ENCODE measurements around the gene TFG. TPM values are rescaled to one million over a fixed set of nuclear protein-coding genes. Genes with fewer than 3 reads are reported as not detected.

TFG gene
- total RNA-seq, 1 donor from 2014 or later = 75.0 TPM

DNA sequence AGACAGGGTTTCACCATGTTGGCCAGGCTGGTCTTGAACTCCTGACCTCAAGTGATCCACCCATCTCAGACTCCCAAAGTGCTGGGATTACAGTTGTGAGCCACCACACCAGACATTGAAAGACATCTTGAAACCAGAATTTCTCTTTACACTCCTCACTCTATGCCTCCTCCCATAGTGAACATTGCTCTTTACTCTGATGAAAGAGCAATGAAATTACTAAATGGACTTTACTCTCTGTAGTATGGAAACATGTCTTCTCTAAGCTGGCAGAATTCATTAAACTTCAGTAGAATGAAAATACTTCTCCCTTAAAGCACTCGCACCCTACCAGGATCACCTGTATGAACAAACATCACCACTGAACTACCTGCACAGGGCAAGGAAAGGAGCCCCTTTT lies 27.8 kb upstream of the TFG start:
- Mint-ChIP-seq H3K36me3 (ENCODE audit: unreplicated experiment) (no peaks in the 10 kb centered on the region), H3K4me1 (ENCODE audit: low read depth, unreplicated experiment) (no peaks in the 10 kb centered on the region), H3K27ac (ENCODE audit: unreplicated experiment) (no peak overlapping the region), H3K4me3 (ENCODE audit: unreplicated experiment) (no peak overlapping the region), H3K9me3 (ENCODE audit: unreplicated experiment) (no peaks in the 10 kb centered on the region), H3K27me3 (ENCODE audit: unreplicated experiment) (no peaks in the 10 kb centered on the region)
- TF ChIP-seq CTCF (IDR thresholded peaks at IDR 0.05; ENCODE audit: partially characterized antibody, unreplicated experiment) = no peak
- no peak for DNase-seq

GRCh38 chr3:100682056-100682853 lies 27.0 kb upstream of the TFG start:
- H3K36me3 Mint-ChIP-seq (ENCODE audit: unreplicated experiment) = no peaks in the 10 kb centered on the region
- no peaks in the 10 kb centered on the region for H3K27me3 Mint-ChIP-seq (ENCODE audit: unreplicated experiment)
- TF ChIP-seq CTCF (IDR thresholded peaks at IDR 0.05; ENCODE audit: partially characterized antibody, unreplicated experiment) = no peak
- H3K9me3 Mint-ChIP-seq (ENCODE audit: unreplicated experiment) = no peaks in the 10 kb centered on the region
- H3K4me1 Mint-ChIP-seq (ENCODE audit: low read depth, unreplicated experiment) = no peaks in the 10 kb centered on the region
- DNase-seq = no peak
- H3K4me3 Mint-ChIP-seq (ENCODE audit: unreplicated experiment) = no peak overlapping the region
- H3K27ac Mint-ChIP-seq (ENCODE audit: unreplicated experiment) = no peak overlapping the region

DNA sequence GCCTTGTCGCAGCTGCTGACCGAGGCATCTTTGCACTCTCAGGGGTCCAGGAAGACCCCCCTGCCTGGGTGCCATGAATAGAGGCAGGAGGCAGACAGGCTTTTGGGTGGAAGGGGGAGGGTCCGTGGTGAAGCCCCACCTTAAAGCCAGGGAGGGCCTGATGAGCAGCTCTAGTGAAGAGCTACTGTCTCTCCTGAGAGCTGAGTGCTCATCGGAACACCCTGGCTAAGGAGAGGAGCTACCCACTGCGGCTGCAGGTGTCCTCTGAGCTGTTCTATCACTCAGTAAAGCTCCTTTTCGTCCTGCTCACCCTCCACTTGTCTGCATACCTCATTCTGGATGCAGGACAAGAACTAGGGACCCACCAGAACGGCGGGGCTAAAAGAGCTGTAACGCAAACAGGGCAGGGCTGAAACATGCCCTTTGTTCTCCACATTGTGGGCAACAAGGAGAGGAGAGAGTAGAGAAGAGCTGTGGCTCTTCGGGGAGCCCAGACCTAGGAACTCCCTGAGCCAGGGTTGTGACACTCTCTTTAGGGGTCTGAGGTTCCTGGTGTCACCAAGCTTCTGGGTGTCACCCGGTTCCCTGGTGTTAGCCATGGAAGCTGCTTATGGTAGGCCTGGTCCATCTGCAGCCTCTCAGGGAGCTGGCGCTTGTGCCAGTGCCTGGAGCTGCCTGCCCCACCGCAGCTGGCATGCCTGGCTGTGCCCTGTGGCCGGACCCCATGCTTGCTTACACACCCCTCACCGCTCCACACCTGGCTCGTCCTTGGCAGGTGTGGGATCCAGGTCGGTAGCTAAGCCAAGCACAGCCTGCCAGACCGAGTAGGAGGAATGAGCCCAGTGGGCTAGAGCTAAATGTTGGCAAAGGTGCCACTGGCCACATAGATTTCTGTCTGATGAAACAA lies 26.2 kb upstream of the TFG start:
- Mint-ChIP-seq H3K4me3 (ENCODE audit: unreplicated experiment) (no peak overlapping the region), H3K9me3 (ENCODE audit: unreplicated experiment) (no peaks in the 10 kb centered on the region), H3K27me3 (ENCODE audit: unreplicated experiment) (no peaks in the 10 kb centered on the region), H3K4me1 (ENCODE audit: low read depth, unreplicated experiment) (no peaks in the 10 kb centered on the region), H3K36me3 (ENCODE audit: unreplicated experiment) (no peaks in the 10 kb centered on the region), H3K27ac (ENCODE audit: unreplicated experiment) (no peak overlapping the region)
- DNase-seq = no peak
- no peak for TF ChIP-seq CTCF (IDR thresholded peaks at IDR 0.05; ENCODE audit: partially characterized antibody, unreplicated experiment)

- Mint-ChIP-seq H3K4me3 (ENCODE audit: unreplicated experiment) (no peak overlapping the region), H3K27ac (ENCODE audit: unreplicated experiment) (no peak overlapping the region), H3K4me1 (ENCODE audit: low read depth, unreplicated experiment) (no peaks in the 10 kb centered on the region), H3K27me3 (ENCODE audit: unreplicated experiment) (no peaks in the 10 kb centered on the region), H3K36me3 (ENCODE audit: unreplicated experiment) (no peaks in the 10 kb centered on the region), H3K9me3 (ENCODE audit: unreplicated experiment) (no peaks in the 10 kb centered on the region)
- TF ChIP-seq CTCF (IDR thresholded peaks at IDR 0.05; ENCODE audit: partially characterized antibody, unreplicated experiment) = no peak
- DNase-seq = no peak
These were observed 16.1 kb upstream of the TFG start for GRCh38 chr3:100693225-100693624.

GRCh38 chr3:100695696-100696095 lies 13.6 kb upstream of the TFG start:
- Mint-ChIP-seq H3K27ac (ENCODE audit: unreplicated experiment) (no peak overlapping the region), H3K9me3 (ENCODE audit: unreplicated experiment) (no peaks in the 10 kb centered on the region), H3K4me1 (ENCODE audit: low read depth, unreplicated experiment) (no peaks in the 10 kb centered on the region), H3K36me3 (ENCODE audit: unreplicated experiment) (no peaks in the 10 kb centered on the region), H3K4me3 (ENCODE audit: unreplicated experiment) (no peak overlapping the region), H3K27me3 (ENCODE audit: unreplicated experiment) (no peaks in the 10 kb centered on the region)
- TF ChIP-seq CTCF (IDR thresholded peaks at IDR 0.05; ENCODE audit: partially characterized antibody, unreplicated experiment) = no peak
- no peak for DNase-seq
